Fibroblast of skin of right biceps (primary cell): Measurements from ENCODE around the gene KLK14.

Experiments
- DNase-seq: peaks from one replicate; pipeline ENCODE4 v3.0.0-alpha.2; 2013

The KLK14 gene

GRCh38 chr19:51082611-51083010, at the start of gene KLK14:
KLK14 (minus strand) TSS chr19:51082887; CDS start chr19:51082614, 273 bp downstream.
- no peak for DNase-seq

GRCh38 chr19:51131780-51132680, 49.3 kb upstream of the KLK14 start:
- DNase-seq: peak; percentile 31

GRCh38 chr19:51129716-51130115, 47.0 kb upstream of the KLK14 start:
- DNase-seq: no peak

GRCh38 chr19:51128227-51128626, 45.5 kb upstream of the KLK14 start:
- DNase-seq: no peak

- peak; percentile 90 for DNase-seq
Observed at GRCh38 chr19:51127755-51128154, 45.1 kb upstream of the KLK14 start.

- no peak for DNase-seq
Observed at GRCh38 chr19:51127032-51127431, 44.3 kb upstream of the KLK14 start.

GRCh38 chr19:51125421-51126075, 42.9 kb upstream of the KLK14 start:
- no peak for DNase-seq

- DNase-seq: no peak
Observed at GRCh38 chr19:51124729-51125128, 42.0 kb upstream of the KLK14 start, which contains the start of gene SIGLEC9. SIGLEC9 (plus strand) TSS chr19:51124906; CDS start chr19:51124975, 69 bp downstream.

- DNase-seq: no peak
Observed at GRCh38 chr19:51124216-51124615, 41.5 kb upstream of the KLK14 start.

GRCh38 chr19:51123802-51124201, 41.1 kb upstream of the KLK14 start:
- no peak for DNase-seq

- DNase-seq: no peak
Observed at GRCh38 chr19:51123381-51123800, 40.7 kb upstream of the KLK14 start.

GRCh38 chr19:51122112-51122981, 39.7 kb upstream of the KLK14 start:
- peak; percentile 29 for DNase-seq

GRCh38 chr19:51121257-51121656, 38.6 kb upstream of the KLK14 start:
- DNase-seq: no peak

GRCh38 chr19:51120160-51120559, 37.5 kb upstream of the KLK14 start:
- no peak for DNase-seq

- no peak for DNase-seq
Observed at GRCh38 chr19:51119611-51120010, 36.9 kb upstream of the KLK14 start.

- DNase-seq: peak; percentile 23
Observed at GRCh38 chr19:51119101-51119500, 36.4 kb upstream of the KLK14 start.

GRCh38 chr19:51116736-51117286, 34.1 kb upstream of the KLK14 start:
- no peak for DNase-seq

GRCh38 chr19:51114087-51114729, 31.5 kb upstream of the KLK14 start:
- no peak for DNase-seq

GRCh38 chr19:51111606-51112005, 28.9 kb upstream of the KLK14 start:
- DNase-seq: no peak

GRCh38 chr19:51110666-51110971, 27.9 kb upstream of the KLK14 start:
- no peak for DNase-seq

GRCh38 chr19:51108805-51109146, 26.1 kb upstream of the KLK14 start:
- no peak for DNase-seq

- DNase-seq: peak; percentile 99
Observed at GRCh38 chr19:51108066-51108804, 25.5 kb upstream of the KLK14 start, which contains the start of gene CTU1. CTU1 (minus strand) TSS chr19:51108409; CDS start chr19:51104569, 3,840 bp downstream.
